NCI-H2171 (cell line): ENCODE results near the gene SMIM36.
"Not testable (repeated sequence)": the region's sequence is repeated elsewhere in the genome, so short reads cannot be mapped to it uniquely, and the experiment has no call there.

Experiments used
- DNase-seq: peaks from one replicate; lab custom pipeline; 2025; lab: John Stamatoyannopoulos, UW

SMIM36 gene

GRCh38 chr17:55454906-55455474 lies 56.3 kb downstream of the SMIM36 start:
- no peak for DNase-seq

- no peak for DNase-seq
Measured at GRCh38 chr17:55453839-55454557, 57.3 kb downstream of the SMIM36 start.

GRCh38 chr17:55452139-55452790 lies 59.0 kb downstream of the SMIM36 start:
- DNase-seq: no peak

- no peak for DNase-seq
Measured at GRCh38 chr17:55451758-55452138, 59.5 kb downstream of the SMIM36 start.

- no peak for DNase-seq
Measured at GRCh38 chr17:55451203-55451641, 60.0 kb downstream of the SMIM36 start.

- no peak for DNase-seq
Measured at GRCh38 chr17:55450232-55450825, 60.9 kb downstream of the SMIM36 start.

- DNase-seq: no peak
Measured at GRCh38 chr17:55448681-55449080, 62.6 kb downstream of the SMIM36 start.

GRCh38 chr17:55446581-55447205 lies 64.6 kb downstream of the SMIM36 start:
- no peak for DNase-seq

- DNase-seq: not testable (repeated sequence)
Measured at GRCh38 chr17:55446004-55446403, 65.2 kb downstream of the SMIM36 start.

GRCh38 chr17:55444471-55445441 lies 66.5 kb downstream of the SMIM36 start:
- DNase-seq: no peak

- DNase-seq: no peak
Measured at GRCh38 chr17:55443904-55444303, 67.3 kb downstream of the SMIM36 start.

GRCh38 chr17:55442953-55443683 lies 68.1 kb downstream of the SMIM36 start:
- no peak for DNase-seq

GRCh38 chr17:55442462-55442861 lies 68.8 kb downstream of the SMIM36 start:
- DNase-seq: no peak

GRCh38 chr17:55441544-55441943 lies 69.7 kb downstream of the SMIM36 start:
- no peak for DNase-seq

GRCh38 chr17:55440391-55440790 lies 70.9 kb downstream of the SMIM36 start:
- DNase-seq: peak; percentile 27

GRCh38 chr17:55437159-55437605 lies 74.1 kb downstream of the SMIM36 start:
- DNase-seq: no peak

- no peak for DNase-seq
Measured at GRCh38 chr17:55436224-55437158, 74.8 kb downstream of the SMIM36 start.

GRCh38 chr17:55435408-55435807 lies 75.8 kb downstream of the SMIM36 start:
- no peak for DNase-seq

GRCh38 chr17:55434721-55435120 lies 76.5 kb downstream of the SMIM36 start:
- DNase-seq: no peak
